ENCODE data around the gene TPCN2.
"Not testable (repeated sequence)": the region's sequence is repeated elsewhere in the genome, so short reads cannot be mapped to it uniquely, and the experiment has no call there.

TPCN2 gene
- total RNA-seq: 5.9 to 10.4 reads per million in 2 donors

DNA sequence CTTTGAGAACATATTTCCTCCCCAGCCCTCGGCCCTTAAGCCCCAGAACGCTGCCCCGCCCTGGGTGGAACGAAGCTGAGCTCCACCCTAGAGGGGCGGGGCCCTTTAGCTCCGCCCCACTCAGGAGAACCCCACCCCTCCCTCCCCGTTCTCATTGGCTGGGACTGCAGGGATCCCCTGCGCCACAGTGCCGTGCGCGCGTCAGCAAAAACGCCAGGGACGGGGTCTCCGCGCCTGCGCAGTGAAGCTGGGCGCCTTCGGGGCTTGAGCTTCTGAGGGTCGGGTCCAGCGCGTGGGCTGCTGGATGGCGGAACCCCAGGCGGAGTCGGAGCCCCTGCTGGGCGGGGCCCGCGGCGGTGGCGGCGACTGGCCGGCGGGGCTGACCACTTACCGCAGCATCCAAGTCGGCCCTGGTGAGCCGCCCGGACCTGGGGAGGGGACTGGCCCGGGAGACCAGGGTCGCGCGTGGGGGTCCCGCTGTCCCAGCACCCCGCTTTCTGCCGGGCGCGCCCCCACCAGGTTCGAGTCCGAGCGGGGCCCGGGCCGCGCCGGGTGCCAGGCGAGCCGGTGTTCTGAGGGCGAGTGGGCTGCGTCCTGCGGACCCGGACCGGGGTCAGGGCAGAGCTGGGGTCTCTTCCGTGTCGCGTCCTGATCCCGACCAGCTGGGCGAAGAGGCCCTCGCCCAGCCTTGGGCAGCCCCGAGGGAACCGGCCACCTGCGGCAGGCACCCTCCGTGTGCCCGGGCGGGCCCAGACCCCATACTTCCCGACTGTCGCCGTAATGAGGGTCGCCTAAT is at the start of gene TPCN2:
TSS of gene TPCN2 (plus strand) at position 239 of the 796 bp plus-strand sequence. CDS start at position 305, 66 bp downstream.
- peak; percentile 88 for DNase-seq

DNA sequence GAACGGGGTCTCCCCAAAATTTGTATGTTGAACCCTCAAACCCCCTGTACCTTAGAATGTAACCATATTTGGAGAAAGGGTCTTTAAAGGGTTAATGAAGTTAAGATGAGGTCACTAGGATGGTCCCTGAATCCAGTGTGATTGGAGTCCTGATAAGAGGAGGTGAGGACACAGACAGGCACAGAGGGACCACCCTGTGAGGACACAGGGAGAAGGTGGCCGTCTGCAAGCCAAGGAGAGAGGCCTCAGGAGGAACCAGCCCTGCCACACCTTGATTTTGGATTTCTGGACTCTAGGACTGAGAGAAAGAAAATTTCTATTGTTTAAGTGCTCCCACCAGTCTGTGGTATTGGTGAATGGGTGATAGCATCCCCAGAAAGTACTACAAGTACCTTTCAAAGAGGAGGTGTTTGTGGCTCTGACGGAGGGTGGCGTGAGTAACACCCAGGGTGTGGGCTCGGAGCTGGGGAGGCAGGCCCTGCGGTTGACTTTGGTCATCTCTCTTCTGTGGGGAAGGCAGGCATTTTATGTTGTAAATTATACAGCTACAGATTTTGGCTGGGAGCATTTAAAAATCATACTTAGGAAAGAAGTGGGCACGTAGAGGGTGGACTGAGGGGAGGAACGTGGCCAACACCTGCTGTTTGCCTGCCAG is 49.5 kb upstream of the TPCN2 start:
- no peak for DNase-seq

DNA sequence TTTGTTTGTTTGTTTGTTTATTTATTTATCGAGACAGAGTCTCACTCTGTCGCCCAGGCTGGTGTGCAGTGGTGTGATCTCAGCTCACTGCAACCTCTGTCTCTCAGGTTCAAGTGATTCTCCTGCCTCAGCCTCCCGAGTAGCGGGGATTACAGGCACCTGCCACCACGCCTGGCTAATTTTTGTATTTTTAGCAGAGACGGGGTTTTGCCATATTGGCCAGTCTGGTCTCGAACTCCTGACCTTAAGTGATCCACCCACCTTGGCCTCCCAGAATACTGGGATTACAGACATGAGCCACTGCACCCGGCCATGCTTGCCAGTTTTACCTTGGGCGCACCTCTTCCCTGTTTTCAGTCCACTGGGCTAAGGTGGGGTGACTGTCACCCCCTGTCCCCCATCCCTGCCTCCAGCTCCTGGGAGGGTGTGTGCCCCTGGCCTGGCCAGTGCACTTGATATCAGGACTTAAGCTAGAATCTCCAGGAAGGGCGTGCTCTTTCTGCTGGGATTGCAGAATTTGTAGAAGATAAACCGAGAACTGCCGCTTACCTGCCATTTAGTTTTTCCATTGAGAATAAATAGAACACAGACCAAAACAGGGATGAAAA is 48.9 kb upstream of the TPCN2 start:
- not testable (repeated sequence) for DNase-seq

DNA sequence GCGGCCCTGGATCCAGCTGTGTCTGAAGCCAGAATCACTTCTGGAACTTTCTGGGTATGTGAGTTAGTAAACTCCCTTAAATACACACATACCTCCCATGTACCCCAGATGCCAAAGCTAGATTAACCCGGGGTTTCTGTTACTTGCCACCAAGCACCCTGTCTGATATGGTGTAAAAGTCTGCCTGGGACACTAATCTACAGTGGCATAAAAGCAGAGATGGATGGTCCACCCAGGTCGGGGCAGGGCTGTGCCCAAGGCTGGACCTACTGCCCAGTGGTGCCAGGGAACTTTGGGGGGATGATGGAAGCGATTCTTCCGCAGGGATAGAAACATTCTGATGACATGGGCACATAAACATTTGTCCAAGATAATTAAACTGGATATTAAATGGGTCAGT is 48.3 kb upstream of the TPCN2 start:
- DNase-seq: no peak

DNA sequence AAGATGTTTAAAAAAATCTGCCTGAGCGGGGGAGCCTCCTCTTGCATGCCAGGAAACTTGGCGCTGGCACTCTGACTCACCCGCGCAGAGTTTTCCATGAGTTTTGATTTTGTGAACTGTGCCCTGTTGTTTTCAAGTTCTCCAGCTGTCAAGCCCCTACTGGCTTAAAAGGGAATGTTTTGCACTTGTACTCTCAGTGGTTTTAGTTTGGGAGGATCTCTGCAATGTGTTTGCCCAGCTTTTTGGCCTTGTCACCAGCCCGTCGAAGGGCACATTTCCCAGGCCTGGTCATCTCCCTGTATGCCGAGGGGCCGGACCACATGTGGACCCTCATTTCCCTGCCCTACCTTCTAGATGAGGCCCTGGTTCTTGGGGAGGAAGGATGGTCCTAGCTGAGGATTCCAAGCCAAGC is 47.9 kb upstream of the TPCN2 start:
- DNase-seq: no peak

DNA sequence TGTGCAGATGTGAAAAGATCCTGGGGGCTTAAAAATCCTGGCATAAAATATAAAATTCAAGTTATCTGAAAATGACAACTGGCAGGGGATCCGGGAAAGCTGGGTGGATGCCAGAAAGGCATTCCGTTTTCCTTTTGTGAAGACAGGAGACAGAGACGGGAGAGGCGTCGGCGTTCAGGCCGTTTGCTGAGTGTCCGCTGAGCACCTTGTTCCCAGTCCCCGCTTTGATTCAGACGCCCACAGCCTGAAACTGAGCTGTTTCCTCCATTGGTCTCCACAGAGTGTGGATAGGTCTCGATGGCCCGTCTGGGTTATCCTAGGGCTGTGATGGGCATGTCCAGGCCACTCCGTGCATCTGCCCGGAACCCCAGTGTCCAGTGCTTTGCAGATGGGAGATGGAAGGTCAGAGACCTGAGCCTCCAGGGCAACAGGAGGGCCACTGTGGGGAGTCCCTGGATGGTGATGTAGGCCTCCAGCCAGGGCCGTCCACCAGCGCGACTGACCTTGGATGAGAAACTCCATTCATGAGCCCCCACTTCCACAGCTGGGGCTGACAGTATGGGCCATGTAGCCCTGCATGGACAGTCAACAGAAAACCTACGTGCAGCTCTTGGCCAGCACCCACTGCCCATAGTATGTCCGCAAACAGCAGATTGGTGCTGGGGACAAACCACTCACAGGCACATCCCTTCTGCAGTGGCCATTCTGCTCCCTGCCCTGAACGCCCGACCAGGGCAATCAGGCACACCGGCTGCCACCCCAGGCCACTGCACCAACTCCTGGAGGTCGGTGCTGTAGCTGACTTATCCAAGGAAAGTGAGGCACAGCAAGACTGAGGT is 47.3 kb upstream of the TPCN2 start:
- no peak for DNase-seq

DNA sequence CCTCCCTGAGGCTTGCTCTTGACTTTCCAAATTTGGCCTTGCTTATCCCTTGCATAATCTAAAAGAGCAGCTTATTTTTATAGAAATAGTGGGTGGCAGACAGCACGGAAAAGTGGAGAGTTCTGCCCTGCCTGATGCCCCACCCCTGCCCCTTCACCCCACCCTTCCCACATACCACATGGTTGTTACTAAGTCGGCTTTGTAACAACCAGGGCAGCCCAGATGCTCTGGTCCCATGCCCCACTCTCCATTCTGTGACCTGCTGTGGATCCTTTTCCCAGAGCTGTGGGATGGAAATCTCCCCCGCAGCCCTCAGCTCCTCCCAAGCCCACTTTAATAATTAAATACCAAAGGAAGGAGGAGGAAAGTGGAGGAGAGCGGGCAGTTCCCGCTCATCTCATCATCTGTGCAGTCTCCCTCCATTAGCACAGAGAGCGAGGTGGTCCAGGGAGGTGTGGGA is 46.6 kb upstream of the TPCN2 start:
- DNase-seq: no peak

DNA sequence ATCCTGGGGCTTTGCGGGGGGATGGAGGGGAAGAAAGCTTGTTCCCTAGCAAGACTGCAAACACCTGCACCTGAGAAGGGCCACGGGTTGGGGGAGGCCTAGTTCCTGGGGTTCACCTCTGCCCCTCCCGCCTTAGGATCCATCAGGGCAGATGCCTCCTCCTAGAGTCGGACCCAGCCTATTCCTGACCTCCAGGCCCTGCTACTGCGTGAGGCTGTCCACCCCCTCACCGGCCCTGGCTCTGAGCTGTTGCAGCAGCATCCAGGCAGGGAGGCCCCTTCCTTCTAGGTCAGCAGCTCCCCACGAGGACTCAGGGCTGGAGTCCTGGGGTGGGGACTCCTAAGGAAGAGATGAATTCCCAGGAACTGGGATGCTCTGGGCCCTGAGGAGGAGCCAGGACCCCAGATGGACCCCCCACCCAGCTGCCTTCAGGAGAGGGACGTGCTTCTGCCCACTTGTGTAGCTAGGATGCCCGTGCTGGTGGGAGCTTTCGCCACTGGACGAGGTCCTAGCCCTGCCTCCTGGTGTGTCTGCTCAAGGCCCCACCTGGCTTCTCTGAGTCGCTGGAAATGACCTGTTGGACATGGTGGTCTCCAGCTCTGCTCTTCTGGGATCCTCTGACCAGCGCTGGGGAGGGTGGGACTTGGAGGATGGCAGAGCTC is 46.0 kb upstream of the TPCN2 start:
- DNase-seq: no peak

DNA sequence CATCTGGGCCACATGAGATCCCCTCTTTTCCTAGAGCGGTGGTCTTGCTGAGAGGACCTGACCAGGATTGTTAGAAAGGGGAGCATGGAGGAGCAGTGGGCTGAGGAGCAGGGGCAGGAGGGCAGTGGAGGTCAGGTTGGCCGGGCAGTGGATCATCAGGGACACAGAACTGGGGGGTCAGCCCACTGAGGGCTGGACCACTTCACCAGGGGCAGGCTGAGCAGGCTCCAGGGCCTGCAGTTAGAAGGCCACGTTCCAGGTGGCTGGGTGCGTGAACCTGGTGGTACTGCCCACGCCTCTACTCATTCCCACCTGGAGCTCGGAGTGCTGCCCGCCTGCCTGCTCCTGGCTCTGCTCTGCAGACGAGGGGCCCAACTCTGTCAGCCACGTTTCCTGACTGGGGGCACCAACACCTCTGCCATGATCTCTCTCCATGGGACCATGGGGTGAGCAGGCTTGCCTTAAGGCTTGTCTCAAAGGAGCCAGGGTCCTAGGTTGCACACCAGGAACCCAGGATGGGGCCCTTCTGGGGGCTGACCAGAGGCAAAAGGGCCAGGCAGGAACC is 45.3 kb upstream of the TPCN2 start:
- DNase-seq: no peak

DNA sequence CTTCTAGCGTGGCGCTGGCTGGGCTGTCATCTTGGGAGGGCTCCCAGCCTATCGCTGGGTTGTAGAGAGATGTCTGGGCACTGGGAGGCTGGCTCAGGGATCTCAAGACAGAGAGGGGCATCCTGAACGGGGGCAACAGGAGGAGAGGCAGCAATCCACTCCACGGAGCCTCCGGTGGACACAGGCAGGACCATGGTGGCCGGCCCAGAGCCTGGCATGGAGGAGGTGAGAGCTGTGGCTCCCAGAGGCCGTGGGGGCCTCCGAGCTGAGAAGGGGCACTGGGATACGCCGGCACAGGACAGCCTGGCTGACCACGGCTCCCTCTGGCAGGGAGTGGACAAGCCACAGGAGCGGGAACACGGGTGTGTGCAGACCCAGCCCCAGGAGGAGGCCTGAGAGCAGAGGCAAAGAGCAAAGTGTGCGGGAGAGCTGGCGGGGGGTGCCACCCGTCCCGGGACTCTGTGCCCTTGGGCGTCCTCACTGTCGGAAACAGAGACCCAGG is 44.8 kb upstream of the TPCN2 start:
- no peak for DNase-seq

DNA sequence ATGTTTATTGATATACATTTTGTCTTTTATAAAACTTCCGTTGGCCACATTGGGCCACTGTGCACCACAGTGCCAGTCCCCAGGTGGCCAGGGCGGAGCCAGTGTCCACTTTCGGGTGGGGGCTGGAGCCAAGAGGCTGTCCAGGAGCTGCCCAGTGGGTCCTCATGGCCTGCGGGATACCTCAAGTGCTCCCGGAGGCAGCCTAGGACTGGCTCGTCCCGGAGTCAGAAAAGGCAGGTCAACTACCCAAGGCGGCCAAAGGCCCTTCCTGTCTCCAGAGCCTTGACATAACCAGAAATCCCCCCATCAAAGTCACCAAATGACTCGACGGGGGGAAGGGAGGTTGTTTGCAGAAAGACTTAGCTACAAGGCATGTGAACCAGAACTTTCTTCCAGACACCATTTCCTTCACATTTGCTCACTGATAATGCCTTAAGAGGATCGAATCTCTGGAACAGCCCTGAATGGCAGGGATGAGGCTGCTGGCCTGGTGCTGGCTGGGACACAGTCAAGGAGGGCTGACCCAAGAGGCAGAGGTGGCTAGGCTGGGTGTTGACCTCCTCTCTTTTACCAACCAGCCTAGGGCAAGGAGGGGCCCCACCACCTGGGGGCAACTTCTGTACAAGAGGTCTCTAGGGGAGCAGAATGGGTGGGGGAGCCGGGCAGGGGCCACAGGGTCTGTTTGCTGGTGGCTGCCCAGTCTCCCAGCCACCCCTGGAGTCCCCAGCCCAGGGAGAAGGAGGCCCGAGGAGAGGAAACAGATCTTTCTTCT is 44.1 kb upstream of the TPCN2 start:
- no peak for DNase-seq

DNA sequence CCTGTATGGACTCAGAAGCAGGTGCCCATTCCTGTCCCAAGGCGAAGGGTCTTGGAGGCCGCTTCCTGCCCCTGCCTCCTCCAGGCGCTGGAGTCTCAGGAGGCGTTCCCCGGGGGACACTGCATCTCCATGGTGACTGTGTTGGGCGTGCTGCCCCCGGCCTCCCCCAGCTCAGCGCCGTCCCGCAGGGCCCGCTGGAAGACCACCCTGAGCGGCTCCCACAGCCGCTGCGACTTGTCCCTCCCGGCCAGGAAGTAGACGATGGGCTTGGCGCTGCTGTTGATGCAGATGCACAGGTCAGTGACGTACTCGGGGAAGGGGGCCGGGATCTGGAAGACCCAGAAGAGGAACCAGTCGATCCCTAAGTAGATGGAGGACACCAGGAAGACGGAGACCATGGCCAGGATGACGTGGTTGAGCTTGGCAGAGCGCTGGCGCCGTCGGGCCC is 43.5 kb upstream of the TPCN2 start:
- no peak for DNase-seq

DNA sequence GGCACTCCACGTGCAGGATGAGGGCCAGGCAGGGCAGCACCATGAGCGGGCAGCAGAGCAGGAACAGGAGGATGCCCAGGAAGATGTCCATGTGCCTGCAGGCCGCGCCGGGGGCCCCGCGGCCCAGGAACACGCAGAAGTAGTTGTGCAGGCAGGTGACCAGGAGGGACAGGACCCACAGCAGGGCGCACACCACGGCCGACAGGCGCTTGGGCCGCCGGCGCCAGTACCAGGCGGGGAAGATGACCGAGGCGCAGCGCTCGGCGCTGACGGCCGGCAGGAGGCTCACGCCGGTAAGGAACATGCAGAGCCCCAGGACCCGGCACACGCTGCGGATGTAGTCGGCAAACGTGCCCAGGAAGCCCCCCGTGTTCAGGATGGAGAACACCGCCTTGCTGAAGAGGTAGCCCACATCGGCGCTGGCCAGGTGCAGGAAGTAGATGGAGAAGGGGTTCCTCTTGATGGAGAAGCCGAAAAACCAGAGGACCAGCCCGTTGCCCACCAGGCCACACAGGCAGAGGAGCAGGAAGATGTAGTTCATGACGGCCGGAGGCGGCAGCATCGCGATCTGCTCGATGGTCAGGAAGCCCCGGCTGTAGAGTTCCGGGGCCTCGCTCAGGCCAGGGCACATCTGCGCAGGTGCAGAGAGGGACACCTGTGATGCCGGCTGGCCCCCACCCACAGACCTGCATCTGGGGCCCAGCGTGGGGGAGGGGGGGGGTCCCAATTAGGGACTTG is 42.9 kb upstream of the TPCN2 start:
- DNase-seq: no peak

DNA sequence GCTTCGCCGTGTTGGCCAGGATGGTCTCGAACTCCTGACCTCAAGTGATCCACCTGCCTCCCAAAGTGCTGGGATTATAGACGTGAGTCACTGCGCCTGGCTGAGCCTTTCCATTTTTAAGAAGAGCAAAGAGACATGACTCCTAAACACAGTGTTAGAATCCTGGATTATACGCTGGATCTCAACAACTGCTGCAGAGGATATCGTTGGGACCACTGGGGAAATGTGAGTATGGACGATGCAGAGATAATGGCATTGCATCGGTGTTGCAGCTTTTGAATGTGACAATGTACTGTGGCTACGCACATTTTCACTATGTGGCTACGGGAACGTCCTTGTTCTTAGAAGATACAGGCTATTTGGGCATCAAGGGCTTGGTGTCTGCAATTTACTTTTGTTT is 41.9 kb upstream of the TPCN2 start:
- DNase-seq: no peak

DNA sequence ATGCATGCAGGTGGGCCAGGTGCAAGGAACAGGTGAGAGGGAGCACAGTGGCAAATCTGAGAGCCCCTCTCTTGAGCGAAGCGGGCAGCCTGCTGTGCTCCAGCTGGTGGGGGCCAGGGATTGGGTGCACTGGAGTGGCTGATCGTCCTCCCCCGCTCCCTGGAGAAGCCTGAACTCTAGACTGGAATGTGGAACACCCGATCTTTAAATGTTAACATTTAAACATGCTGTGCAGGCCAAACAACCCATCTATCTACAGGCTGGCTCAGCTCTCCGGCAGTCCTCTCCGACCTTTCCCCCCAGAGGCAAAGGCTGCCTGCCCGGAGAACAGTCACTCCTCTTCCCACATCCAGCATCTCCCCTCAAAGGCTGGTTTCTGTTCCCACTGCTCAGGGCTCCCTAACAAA is 40.8 kb upstream of the TPCN2 start:
- no peak for DNase-seq

DNA sequence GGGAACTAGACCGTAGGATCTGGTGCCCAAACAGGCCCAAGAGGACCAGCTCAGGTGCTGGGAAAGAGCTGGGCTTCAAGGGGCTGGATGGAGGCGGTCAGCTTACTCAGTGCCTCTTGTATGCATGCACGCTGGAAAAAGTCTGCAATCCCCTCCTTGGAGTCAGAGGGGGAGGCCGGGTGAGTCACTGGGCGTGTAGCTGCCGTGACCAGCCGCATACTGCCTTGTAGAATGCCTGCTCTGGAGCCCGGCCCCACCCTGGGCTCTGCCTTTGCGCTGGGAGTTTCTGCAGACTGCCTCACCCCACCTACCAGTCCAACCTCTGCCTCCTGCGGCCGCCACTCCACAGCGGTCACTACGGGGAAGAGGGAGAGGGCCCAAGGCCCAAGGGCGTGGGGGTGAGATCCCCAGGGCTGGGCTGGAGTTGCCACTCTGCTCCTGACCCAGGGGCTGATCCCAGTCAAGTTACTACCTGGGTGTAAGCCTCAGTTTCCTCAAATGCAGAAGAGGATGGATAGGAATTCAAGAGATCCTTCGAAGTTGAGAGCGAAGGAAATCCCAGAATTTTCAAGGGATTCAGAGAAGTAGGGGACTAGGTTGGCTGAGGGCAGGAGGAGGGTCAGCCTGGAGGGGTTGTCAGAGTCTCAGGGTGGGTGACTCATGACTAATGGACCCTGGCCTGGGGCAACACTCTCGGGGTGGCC is 39.8 kb upstream of the TPCN2 start:
- DNase-seq: no peak

DNA sequence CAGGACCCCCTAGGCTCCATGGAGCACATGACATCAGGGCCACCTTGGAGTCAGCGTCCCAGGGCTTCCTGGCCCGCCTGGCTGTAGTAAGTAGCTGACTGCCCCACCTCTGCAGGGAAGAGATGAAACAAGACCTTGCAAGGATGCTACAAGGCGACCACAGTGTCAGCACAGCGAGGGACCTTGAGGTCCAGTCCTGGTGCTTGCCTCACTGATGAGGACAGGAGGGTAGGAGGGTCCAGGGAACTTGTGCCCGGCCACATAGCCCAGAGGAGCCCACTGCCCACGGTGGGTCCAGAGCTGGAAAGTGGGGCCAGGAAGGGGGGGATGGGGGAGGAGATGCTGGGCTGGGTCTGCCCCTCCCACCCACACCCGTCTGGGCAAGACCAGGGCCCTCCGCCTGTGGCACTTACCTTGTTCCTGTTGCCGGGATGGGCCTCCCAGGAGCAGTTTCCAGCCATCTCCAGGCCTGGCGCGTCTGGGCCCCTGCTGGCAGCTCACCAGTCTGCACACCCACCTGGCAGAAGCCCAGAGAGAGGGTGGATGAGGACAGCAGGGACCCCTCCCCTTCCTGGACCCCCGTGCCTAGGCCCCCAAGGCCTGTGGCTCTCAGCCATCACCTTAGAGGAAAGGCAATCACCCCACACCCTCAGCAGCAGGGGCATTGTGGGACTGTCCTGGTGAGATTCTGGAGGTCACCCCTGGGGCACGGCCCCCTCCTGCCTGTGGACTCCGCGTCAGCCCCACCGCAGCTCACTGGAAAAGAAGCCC is 39.1 kb upstream of the TPCN2 start:
- DNase-seq: no peak

DNA sequence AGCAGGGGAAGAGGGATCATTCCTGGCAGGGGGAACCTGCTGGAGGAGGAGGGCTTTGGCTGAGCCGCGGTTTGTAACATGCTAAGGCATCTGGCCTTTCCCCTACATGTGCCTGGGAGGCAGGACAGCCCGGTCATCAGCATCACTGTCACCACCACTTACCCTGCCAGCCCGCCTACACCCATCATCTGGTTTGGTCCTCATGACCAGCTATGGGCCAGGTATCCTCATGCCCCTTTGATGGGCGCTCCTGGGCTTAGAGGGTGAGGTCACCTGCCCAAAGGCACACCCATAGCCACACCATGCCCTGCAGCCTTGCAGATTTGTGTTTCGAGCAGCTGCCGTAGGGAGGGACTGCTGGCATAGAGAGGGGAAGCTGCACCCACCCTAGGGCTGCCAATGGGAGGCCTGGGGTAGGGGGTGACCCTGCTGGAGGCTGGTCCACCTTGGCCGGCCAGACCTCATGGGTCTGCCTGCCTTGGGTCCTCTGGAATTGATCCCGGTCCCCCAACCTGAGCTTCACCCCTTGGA is 38.3 kb upstream of the TPCN2 start:
- no peak for DNase-seq

All from T-helper 9 cell (primary cell).